Memory B cell (primary cell): ENCODE results near the gene XRN2.

Experiments used
- ATAC-seq: fragments of 150-1000 bp; cut with Tn5 transposase; 2 replicates; pipeline ENCODE4 v1.10.0; 2021; ENCODE audit warnings: low read depth, mild to moderate bottlenecking, moderate library complexity
- DNase-seq, 2 donors: peaks; one replicate each; pipeline ENCODE4 v3.0.0; 2022; ENCODE audit warnings: low spot score in 2 of 2
- H3K27ac Mint-ChIP-seq: one replicate; pipeline ENCODE4 v1.8.0; 2022; ENCODE audit warnings: mild to moderate bottlenecking, moderate library complexity, mixed read lengths
- H3K27me3 Mint-ChIP-seq: one replicate; pipeline ENCODE4 v1.8.0; 2022; ENCODE audit warnings: mixed read lengths
- H3K36me3 Mint-ChIP-seq: one replicate; pipeline ENCODE4 v1.8.0; 2022; ENCODE audit warnings: mild to moderate bottlenecking, mixed read lengths
- H3K4me1 Mint-ChIP-seq: one replicate; pipeline ENCODE4 v1.8.0; 2022; ENCODE audit warnings: mixed read lengths
- H3K4me3 Mint-ChIP-seq: one replicate; pipeline ENCODE4 v1.8.0; 2022; ENCODE audit warnings: mild to moderate bottlenecking, moderate library complexity, mixed read lengths
- H3K9me3 Mint-ChIP-seq: one replicate; pipeline ENCODE4 v1.8.0; 2022; ENCODE audit warnings: mixed read lengths

The XRN2 gene

GRCh38 chr20:21372016-21372415 lies 68.9 kb downstream of the XRN2 start:
- DNase-seq: no peak
- Mint-ChIP-seq H3K27me3 (no peaks in the 10 kb centered on the region), H3K4me3 (no peak overlapping the region), H3K4me1 (peaks cover 2% of the 10 kb centered on the region), H3K36me3 (peaks cover 37% of the 10 kb centered on the region), H3K27ac (no peak overlapping the region), H3K9me3 (no peaks in the 10 kb centered on the region)
- no peak for ATAC-seq

GRCh38 chr20:21373436-21373835 lies 70.3 kb downstream of the XRN2 start:
- DNase-seq (no peak), ATAC-seq (no peak)
- Mint-ChIP-seq H3K9me3 (no peaks in the 10 kb centered on the region), H3K4me1 (peaks cover 2% of the 10 kb centered on the region), H3K4me3 (no peak overlapping the region), H3K27ac (peak overlapping the region; percentile 14), H3K36me3 (peaks cover 37% of the 10 kb centered on the region), H3K27me3 (no peaks in the 10 kb centered on the region)

- H3K9me3 Mint-ChIP-seq: no peaks in the 10 kb centered on the region
- H3K27me3 Mint-ChIP-seq: no peaks in the 10 kb centered on the region
- ATAC-seq (no peak), DNase-seq (no peak)
- H3K36me3 Mint-ChIP-seq: peaks cover 33% of the 10 kb centered on the region
- peak overlapping the region; percentile 12 for H3K27ac Mint-ChIP-seq
- H3K4me3 Mint-ChIP-seq: no peak overlapping the region
- H3K4me1 Mint-ChIP-seq: peaks cover 2% of the 10 kb centered on the region
These were observed 73.5 kb downstream of the XRN2 start for GRCh38 chr20:21376626-21377025.

GRCh38 chr20:21377701-21378100 lies 74.6 kb downstream of the XRN2 start:
- H3K4me3 Mint-ChIP-seq: no peak overlapping the region
- peaks cover 2% of the 10 kb centered on the region for H3K4me1 Mint-ChIP-seq
- DNase-seq (no peak), ATAC-seq (no peak)
- H3K36me3 Mint-ChIP-seq: peaks cover 29% of the 10 kb centered on the region
- no peaks in the 10 kb centered on the region for H3K27me3 Mint-ChIP-seq
- H3K27ac Mint-ChIP-seq: no peak overlapping the region
- no peaks in the 10 kb centered on the region for H3K9me3 Mint-ChIP-seq

- H3K4me1 Mint-ChIP-seq: peaks cover 2% of the 10 kb centered on the region
- H3K27me3 Mint-ChIP-seq: no peaks in the 10 kb centered on the region
- H3K36me3 Mint-ChIP-seq: peaks cover 28% of the 10 kb centered on the region
These were observed 75.1 kb downstream of the XRN2 start for GRCh38 chr20:21378259-21378658.

GRCh38 chr20:21380711-21381110 lies 77.6 kb downstream of the XRN2 start:
- Mint-ChIP-seq H3K4me3 (no peak overlapping the region), H3K36me3 (peaks cover 29% of the 10 kb centered on the region), H3K27ac (no peak overlapping the region), H3K4me1 (peaks cover 2% of the 10 kb centered on the region), H3K9me3 (no peaks in the 10 kb centered on the region), H3K27me3 (no peaks in the 10 kb centered on the region)
- ATAC-seq (no peak), DNase-seq (no peak)

More at GRCh38 chr20:21378259-21378658, 75.1 kb downstream of the XRN2 start:
- H3K27ac Mint-ChIP-seq: no peak overlapping the region
- no peaks in the 10 kb centered on the region for H3K9me3 Mint-ChIP-seq
- no peak overlapping the region for H3K4me3 Mint-ChIP-seq
- DNase-seq (no peak), ATAC-seq (no peak)

GRCh38 chr20:21381619-21382018 lies 78.5 kb downstream of the XRN2 start:
- H3K9me3 Mint-ChIP-seq: no peaks in the 10 kb centered on the region
- DNase-seq: no peak
- no peak for ATAC-seq
- no peak overlapping the region for H3K4me3 Mint-ChIP-seq
- H3K4me1 Mint-ChIP-seq: no peaks in the 10 kb centered on the region
- H3K27me3 Mint-ChIP-seq: no peaks in the 10 kb centered on the region
- no peak overlapping the region for H3K27ac Mint-ChIP-seq
- H3K36me3 Mint-ChIP-seq: peaks cover 25% of the 10 kb centered on the region

- Mint-ChIP-seq H3K27ac (no peak overlapping the region), H3K4me1 (no peaks in the 10 kb centered on the region), H3K4me3 (no peak overlapping the region), H3K9me3 (no peaks in the 10 kb centered on the region), H3K36me3 (peaks cover 21% of the 10 kb centered on the region), H3K27me3 (no peaks in the 10 kb centered on the region)
- no peak for DNase-seq
- no peak for ATAC-seq
These were observed 81.3 kb downstream of the XRN2 start for GRCh38 chr20:21384308-21384892.

- Mint-ChIP-seq H3K27ac (no peak overlapping the region), H3K36me3 (peaks cover 27% of the 10 kb centered on the region), H3K4me1 (no peaks in the 10 kb centered on the region)
These were observed 83.0 kb downstream of the XRN2 start for GRCh38 chr20:21386111-21386510.

GRCh38 chr20:21387528-21387927 lies 84.4 kb downstream of the XRN2 start:
- Mint-ChIP-seq H3K27ac (no peak overlapping the region), H3K36me3 (peaks cover 31% of the 10 kb centered on the region), H3K4me1 (peaks cover 5% of the 10 kb centered on the region), H3K9me3 (no peaks in the 10 kb centered on the region), H3K4me3 (no peak overlapping the region), H3K27me3 (peaks cover 10% of the 10 kb centered on the region)
- no peak for DNase-seq
- no peak for ATAC-seq

More at GRCh38 chr20:21386111-21386510, 83.0 kb downstream of the XRN2 start:
- Mint-ChIP-seq H3K27me3 (peaks cover 3% of the 10 kb centered on the region), H3K4me3 (no peak overlapping the region), H3K9me3 (no peaks in the 10 kb centered on the region)
- no peak for DNase-seq
- no peak for ATAC-seq

GRCh38 chr20:21388566-21388965 lies 85.4 kb downstream of the XRN2 start:
- Mint-ChIP-seq H3K36me3 (peaks cover 27% of the 10 kb centered on the region), H3K9me3 (no peaks in the 10 kb centered on the region)
- no peak for ATAC-seq

GRCh38 chr20:21389368-21389767 lies 86.2 kb downstream of the XRN2 start:
- peaks cover 22% of the 10 kb centered on the region for H3K36me3 Mint-ChIP-seq
- H3K27me3 Mint-ChIP-seq: peaks cover 15% of the 10 kb centered on the region
- DNase-seq (no peak), ATAC-seq (no peak)
- H3K4me1 Mint-ChIP-seq: peaks cover 9% of the 10 kb centered on the region
- H3K27ac Mint-ChIP-seq: no peak overlapping the region
- H3K4me3 Mint-ChIP-seq: no peak overlapping the region
- no peaks in the 10 kb centered on the region for H3K9me3 Mint-ChIP-seq

More at GRCh38 chr20:21388566-21388965, 85.4 kb downstream of the XRN2 start:
- H3K27ac Mint-ChIP-seq: no peak overlapping the region
- H3K27me3 Mint-ChIP-seq: peaks cover 15% of the 10 kb centered on the region
- no peak for DNase-seq
- peaks cover 9% of the 10 kb centered on the region for H3K4me1 Mint-ChIP-seq
- no peak overlapping the region for H3K4me3 Mint-ChIP-seq

GRCh38 chr20:21390768-21391167 lies 87.6 kb downstream of the XRN2 start:
- Mint-ChIP-seq H3K27me3 (peaks cover 17% of the 10 kb centered on the region), H3K27ac (no peak overlapping the region), H3K4me1 (peaks cover 10% of the 10 kb centered on the region), H3K4me3 (no peak overlapping the region), H3K9me3 (no peaks in the 10 kb centered on the region), H3K36me3 (peaks cover 22% of the 10 kb centered on the region)
- ATAC-seq (no peak), DNase-seq (no peak)

GRCh38 chr20:21391185-21391971 lies 88.2 kb downstream of the XRN2 start:
- no peak overlapping the region for H3K27ac Mint-ChIP-seq
- H3K27me3 Mint-ChIP-seq: peaks cover 17% of the 10 kb centered on the region
- H3K4me1 Mint-ChIP-seq: peaks cover 10% of the 10 kb centered on the region
- H3K4me3 Mint-ChIP-seq: no peak overlapping the region
- H3K9me3 Mint-ChIP-seq: no peaks in the 10 kb centered on the region
- ATAC-seq (no peak), DNase-seq (peak in 1 of 2 donors; percentile 13)
- peaks cover 22% of the 10 kb centered on the region for H3K36me3 Mint-ChIP-seq

GRCh38 chr20:21391972-21392352 lies 88.8 kb downstream of the XRN2 start:
- Mint-ChIP-seq H3K36me3 (peaks cover 21% of the 10 kb centered on the region), H3K4me3 (no peak overlapping the region), H3K4me1 (peaks cover 10% of the 10 kb centered on the region), H3K27ac (no peak overlapping the region), H3K27me3 (peaks cover 17% of the 10 kb centered on the region), H3K9me3 (no peaks in the 10 kb centered on the region)
- ATAC-seq (no peak), DNase-seq (no peak)
